Heart left ventricle (tissue), 16 donors: ENCODE results near the gene MYO1A. TPM values are rescaled to one million over a fixed set of nuclear protein-coding genes. Genes with fewer than 3 reads are reported as not detected.

ENCODE experiments used
- ATAC-seq, 4 donors: fragments of 200-7000 bp; cut with Tn5 transposase; one replicate each; pipeline ENCODE4 v1.9.1; 2020 to 2022; ENCODE audit warnings: moderate library complexity in 4 of 4, mild to moderate bottlenecking in 3 of 4, moderate number of reproducible peaks in 1 of 4
- DNase-seq, 5 donors: peaks; one replicate each; pipeline ENCODE4 v3.0.0-alpha.2; 2020
- H3K27ac ChIP-seq, 12 donors: fragments of 200-600 bp; sonication (generic) in 4 of 12; one replicate each; pipeline versions ENCODE4 v1.5.0 to v1.8.0; 2016 to 2022; ENCODE audit warnings: mild to moderate bottlenecking in 2 of 12
- H3K27me3 ChIP-seq, 9 donors: fragments of 200-600 bp; sonication (generic) in 2 of 9; one replicate each; pipeline versions ENCODE4 v1.5.1 to v1.8.0; 2016 to 2022; ENCODE audit warnings: mild to moderate bottlenecking in 3 of 9
- H3K36me3 ChIP-seq, 9 donors: fragments of 200-600 bp; sonication (generic) in 2 of 9; one replicate each; pipeline versions ENCODE4 v1.5.0 to v1.8.0; 2018 to 2022; ENCODE audit warnings: mild to moderate bottlenecking in 2 of 9
- H3K4me1 ChIP-seq, 12 donors: fragments of 200-600 bp; sonication (generic) in 4 of 12; one replicate each; pipeline versions ENCODE4 v1.5.0 to v1.8.0; 2016 to 2022; ENCODE audit warnings: mild to moderate bottlenecking in 3 of 12
- H3K4me3 ChIP-seq, 12 donors: fragments of 200-600 bp; sonication (generic) in 4 of 12; one replicate each; pipeline versions ENCODE4 v1.5.0 to v1.8.0; 2017 to 2022; ENCODE audit warnings: mild to moderate bottlenecking in 9 of 12, moderate library complexity in 4 of 12
- H3K9me3 ChIP-seq, 12 donors: fragments of 200-600 bp; sonication (generic) in 4 of 12; one replicate each; pipeline versions ENCODE4 v1.5.0 to v1.8.0; 2016 to 2022; ENCODE audit warnings: mild to moderate bottlenecking in 1 of 12
- POLR2A ChIP-seq, 2 donors: fragments of 450-650 bp; IDR thresholded peaks; one replicate each; pipeline ENCODE4 v1.6.1; 2017; ENCODE audit warnings: antibody characterized with exemption in 2 of 2, mild to moderate bottlenecking in 2 of 2, moderate library complexity in 2 of 2
- WGBS, 4 donors: extraction: QIAGEN DNeasy Blood & Tissue Kit in 2 of 4; methylation state at CpG; one replicate each; pipeline versions ENCODE4 v1.1.5 to v1.1.7; 2013 to 2018; 5-methylcytosine and 5-hydroxymethylcytosine counted together
- intact Hi-C, 10 donors: fragments of 100-400 bp; cut with DNase I; formaldehyde crosslinking; loops; one replicate each; pipeline versions ENCODE4 v1.11.1 to v1.14.2; 2022
- polyA plus RNA-seq, 2 donors: library from polyadenylated mRNA; stranded (reverse); fragments of 200-250 nt; gene quantifications; one replicate each; pipeline ENCODE4 v1.2.3, GENCODE V29; 2013
- total RNA-seq, 9 donors: library from RNA; depleted of rRNA in 2 of 9; stranded (reverse); fragments of >200 nt in 2 of 9; fragmentation: NEBNext Ultra II Directional in 3 of 9; extraction: Animal tissue kit (Norgen Biotek cat#: 25700) in 3 of 9; gene quantifications; one replicate each; pipeline versions ENCODE4 v1.1.0 to v1.2.4, GENCODE V29; 2016 to 2023
- TF ChIP-seq, protein P1 (sequence below), 12 donors: fragments of 200-600 bp; sonication (generic) in 4 of 12; IDR thresholded peaks; one replicate each; pipeline versions ENCODE4 v1.5.0 to v1.8.0; 2018 to 2022; ENCODE audit warnings: antibody characterized with exemption in 12 of 12, mild to moderate bottlenecking in 5 of 12
- donor health status: ischemic (EF 13 %, LVEDD 7.1; RV severe dilation, severe dysfunction).
- donor health status: healthy with polysubstance abuse.
- donor health status: DM: no; HTN: yes; CAD: no.
- donor health status: DM: no; HTN: no; CAD: no.
- donor health status: ischemic (EF 25% LVEDD 6.9; RV normal size, moderate dysfunction).
- donor health status: ischemic (EF 25% LVEDD 5.7; RV mildly dilated, moderate dysfunction).
- donor health status: healthy.
- donor health status: DM: yes; HTN: yes; CAD: no.
- donor health status: ischemic (EF 35%, LVEDD 5.7; RV mildly dilated, moderate dysfunction).
- donor health status: nonischemic (EF 11% LVEDD 7.7; RV severe dilation, severe dysfunction).
- donor health status: DM: yes; HTN: yes; CAD: no.
- donor health status: PGD.
- donor health status: ischemic (EF 29% LVEDD 5.4; RV normal size, mild dysfunction).
- donor health status: nonischemic (EF 23%, LVEDD 6.1; RV moderate dilation, normal function).

Gene MYO1A
- total and polyA plus RNA-seq, 11 donors = 0.06 to 0.77 (median 0.32) TPM; not detected in 7

DNA sequence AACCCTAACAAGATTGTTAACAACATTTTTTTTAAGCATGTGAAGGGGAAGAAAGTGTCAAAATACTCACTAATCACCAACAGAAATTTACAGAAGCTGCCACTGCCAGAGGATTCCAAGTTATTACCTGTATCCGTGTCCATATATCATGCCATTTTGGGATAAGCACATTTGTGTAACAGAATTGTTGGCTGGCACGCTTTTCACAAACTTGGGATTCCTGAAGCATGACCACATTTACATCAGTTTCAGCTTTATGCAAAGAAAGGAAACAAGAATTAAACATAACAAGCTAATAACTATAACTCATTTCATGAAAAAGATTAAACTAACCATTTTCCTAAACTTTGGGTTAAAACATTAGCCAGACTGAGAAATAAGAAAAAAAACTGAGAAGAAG lies 22.7 kb upstream of the MYO1A start:
- 78 to 87% (median 82%) methylated on average over 2 of the region's 2 CpGs for WGBS, 4 donors
- no peak for TF ChIP-seq POLR2A (IDR thresholded peaks at IDR 0.05)
- TF ChIP-seq, protein P1, sequence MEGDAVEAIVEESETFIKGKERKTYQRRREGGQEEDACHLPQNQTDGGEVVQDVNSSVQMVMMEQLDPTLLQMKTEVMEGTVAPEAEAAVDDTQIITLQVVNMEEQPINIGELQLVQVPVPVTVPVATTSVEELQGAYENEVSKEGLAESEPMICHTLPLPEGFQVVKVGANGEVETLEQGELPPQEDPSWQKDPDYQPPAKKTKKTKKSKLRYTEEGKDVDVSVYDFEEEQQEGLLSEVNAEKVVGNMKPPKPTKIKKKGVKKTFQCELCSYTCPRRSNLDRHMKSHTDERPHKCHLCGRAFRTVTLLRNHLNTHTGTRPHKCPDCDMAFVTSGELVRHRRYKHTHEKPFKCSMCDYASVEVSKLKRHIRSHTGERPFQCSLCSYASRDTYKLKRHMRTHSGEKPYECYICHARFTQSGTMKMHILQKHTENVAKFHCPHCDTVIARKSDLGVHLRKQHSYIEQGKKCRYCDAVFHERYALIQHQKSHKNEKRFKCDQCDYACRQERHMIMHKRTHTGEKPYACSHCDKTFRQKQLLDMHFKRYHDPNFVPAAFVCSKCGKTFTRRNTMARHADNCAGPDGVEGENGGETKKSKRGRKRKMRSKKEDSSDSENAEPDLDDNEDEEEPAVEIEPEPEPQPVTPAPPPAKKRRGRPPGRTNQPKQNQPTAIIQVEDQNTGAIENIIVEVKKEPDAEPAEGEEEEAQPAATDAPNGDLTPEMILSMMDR (IDR thresholded peaks at IDR 0.05) = no peak

DNA sequence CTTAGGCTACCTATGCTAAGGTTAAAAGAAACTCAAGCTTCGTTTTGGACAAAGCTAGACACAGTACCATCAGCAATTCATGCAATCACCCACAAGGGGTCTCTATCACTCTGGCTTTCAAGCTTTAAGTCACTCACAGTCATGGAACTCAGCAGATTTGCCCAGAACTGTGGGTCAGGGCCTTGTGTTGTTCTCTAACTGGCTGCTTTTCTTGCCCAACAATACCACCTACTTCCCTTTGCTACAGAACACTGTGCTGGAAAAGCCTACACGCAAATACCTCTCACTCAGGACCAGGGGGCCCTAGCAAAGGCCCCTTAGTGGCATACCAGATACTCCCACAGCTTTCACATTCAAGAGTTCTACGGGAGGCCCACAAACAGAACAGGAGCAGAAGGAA lies 19.6 kb upstream of the MYO1A start:
- intact Hi-C loops = loop anchor here (1.0 to 10.0 kb wide), 10 partner anchors 43 to 312 kb away; no protein-coding TSS in a partner anchor
- no peak for TF ChIP-seq POLR2A (IDR thresholded peaks at IDR 0.05)
- TF ChIP-seq, protein P1 (IDR thresholded peaks at IDR 0.05) = peak; percentile 77 to 92 (median 89)

More for the DNA sequence above, 22.7 kb upstream of the MYO1A start:
- ATAC-seq (no peak), DNase-seq (no peak)
- Histone ChIP-seq H3K27me3 (no peaks in the 10 kb centered on the region), H3K9me3 (no peaks in the 10 kb centered on the region), H3K4me1 (peaks cover 0 to 15% (median 6%) of the 10 kb centered on the region in 12 donors), H3K4me3 (no peak overlapping the region), H3K36me3 (peaks cover 0 to 45% (median 18%) of the 10 kb centered on the region in 9 donors), H3K27ac (peak overlapping the region in 1 of 12 donors; percentile 73)
- intact Hi-C loops = loop anchor here in 1 of 10 donors (5.0 kb wide), 1 partner anchor 115 kb away; no protein-coding TSS in a partner anchor

DNA sequence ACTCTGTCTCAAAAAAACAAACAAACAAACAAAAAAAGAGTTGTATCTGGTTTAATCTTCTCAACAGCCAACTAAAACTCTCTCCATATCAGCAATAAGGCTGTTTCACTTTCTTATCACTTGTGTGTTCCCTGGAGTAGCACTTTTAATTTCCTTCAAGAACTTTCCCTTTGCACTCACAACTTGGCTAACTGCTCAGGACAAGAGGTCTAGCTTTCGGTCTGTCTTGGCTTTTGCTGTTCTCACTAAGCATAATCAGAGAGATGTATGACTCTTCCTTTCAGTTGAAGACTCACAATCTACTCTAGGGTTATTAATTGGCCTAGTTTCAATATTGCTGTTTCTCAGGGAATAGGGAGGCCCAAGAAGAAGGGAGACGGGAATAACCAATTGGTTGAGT lies 16.3 kb upstream of the MYO1A start:
- H3K27me3 ChIP-seq = no peaks in the 10 kb centered on the region
- H3K4me1 ChIP-seq = peaks cover 0 to 35% (median 3%) of the 10 kb centered on the region in 12 donors
- peak overlapping the region in 1 of 12 donors; percentile 35 for H3K27ac ChIP-seq
- DNase-seq = no peak
- H3K4me3 ChIP-seq = no peak overlapping the region
- H3K36me3 ChIP-seq = peaks cover 0 to 39% (median 14%) of the 10 kb centered on the region in 9 donors
- no peak for TF ChIP-seq POLR2A (IDR thresholded peaks at IDR 0.05)
- TF ChIP-seq, protein P1 (IDR thresholded peaks at IDR 0.05) = no peak
- intact Hi-C loops = loop anchor here in 7 of 10 donors (5.0 to 10.0 kb wide), 7 partner anchors 106 to 309 kb away; no protein-coding TSS in a partner anchor
- H3K9me3 ChIP-seq = no peaks in the 10 kb centered on the region
- 72 to 90% (median 82%) methylated on average over 2 of the region's 2 CpGs for WGBS, 4 donors
- no peak for ATAC-seq

More for the DNA sequence above, 19.6 kb upstream of the MYO1A start:
- Histone ChIP-seq H3K27ac (peak overlapping the region in 9 of 12 donors; percentile 5 to 81 (median 40)), H3K4me1 (peaks cover 0 to 19% (median 3%) of the 10 kb centered on the region in 12 donors), H3K27me3 (no peaks in the 10 kb centered on the region), H3K4me3 (no peak overlapping the region), H3K36me3 (peaks cover 0 to 47% (median 18%) of the 10 kb centered on the region in 9 donors), H3K9me3 (no peaks in the 10 kb centered on the region)
- DNase-seq = peak in 4 of 5 donors; percentile 44 to 69 (median 65)
- peak; percentile 86 to 98 (median 96) for ATAC-seq
- WGBS, 4 donors = 28 to 38% (median 34%) methylated on average over 3 of the region's 3 CpGs

DNA sequence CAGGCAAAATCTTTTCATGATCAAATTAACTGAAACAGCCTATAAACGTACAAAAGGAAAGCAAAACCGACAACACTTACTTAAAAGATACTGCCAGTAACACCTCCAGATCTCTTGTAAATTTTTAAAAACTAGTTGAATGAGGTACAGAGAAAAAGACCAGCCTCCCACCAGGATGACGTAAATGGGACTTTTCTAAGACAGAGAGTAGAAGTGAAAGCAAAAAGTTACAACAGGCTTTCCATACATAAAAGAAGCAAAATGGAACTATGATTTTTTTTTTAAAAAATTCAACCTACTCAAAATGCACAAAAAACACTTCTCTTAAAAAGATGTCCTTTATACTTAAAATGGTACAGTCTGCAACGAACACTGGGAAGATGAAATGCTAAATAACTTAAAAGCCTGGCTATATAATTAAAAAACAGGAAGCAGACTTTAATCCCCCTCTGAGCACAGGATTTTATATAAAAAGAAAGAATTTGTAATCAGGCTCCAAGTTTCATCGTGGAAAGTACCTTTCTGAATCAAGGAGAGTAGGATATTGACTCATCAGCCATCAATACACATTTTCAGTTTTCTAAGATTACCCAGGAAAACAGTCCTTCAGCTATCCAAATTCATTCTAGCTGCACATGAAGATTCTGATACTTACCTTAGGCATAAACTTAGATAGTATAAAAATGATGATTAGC lies 14.2 kb upstream of the MYO1A start:
- no peak for DNase-seq
- no peak for TF ChIP-seq POLR2A (IDR thresholded peaks at IDR 0.05)
- TF ChIP-seq, protein P1 (IDR thresholded peaks at IDR 0.05) = no peak
- intact Hi-C loops = loop anchor here in 9 of 10 donors (2.0 to 10.0 kb wide), 6 partner anchors 55 to 307 kb away; partner anchors contain the start of genes ZBTB39 (in 4 of the 9) and HSD17B6 (in 1 of the 9)
- Histone ChIP-seq H3K4me3 (peak overlapping the region in 1 of 12 donors; percentile 35), H3K36me3 (peaks cover 0 to 41% (median 31%) of the 10 kb centered on the region in 9 donors), H3K4me1 (peaks cover 0 to 25% (median 0%) of the 10 kb centered on the region in 12 donors), H3K27ac (peak overlapping the region in 1 of 12 donors; percentile 88), H3K27me3 (no peaks in the 10 kb centered on the region), H3K9me3 (no peaks in the 10 kb centered on the region)
- WGBS, 4 donors = 60 to 75% (median 68%) methylated on average over 5 of the region's 5 CpGs
- no peak for ATAC-seq
